HG02884 (cell line): ENCODE measurements around the gene MAPK10.
A peak's percentile ranks its signal among the peaks of the same experiment; 100 is the strongest.

Experiments
- ATAC-seq: cut with Tn5 transposase; IDR thresholded peaks from one replicate; pipeline ENCODE4 v1.9.1; 2021; ENCODE audit warnings: mild to moderate bottlenecking, moderate library complexity; ENCODE audit not compliant: unreplicated experiment

MAPK10 gene

DNA sequence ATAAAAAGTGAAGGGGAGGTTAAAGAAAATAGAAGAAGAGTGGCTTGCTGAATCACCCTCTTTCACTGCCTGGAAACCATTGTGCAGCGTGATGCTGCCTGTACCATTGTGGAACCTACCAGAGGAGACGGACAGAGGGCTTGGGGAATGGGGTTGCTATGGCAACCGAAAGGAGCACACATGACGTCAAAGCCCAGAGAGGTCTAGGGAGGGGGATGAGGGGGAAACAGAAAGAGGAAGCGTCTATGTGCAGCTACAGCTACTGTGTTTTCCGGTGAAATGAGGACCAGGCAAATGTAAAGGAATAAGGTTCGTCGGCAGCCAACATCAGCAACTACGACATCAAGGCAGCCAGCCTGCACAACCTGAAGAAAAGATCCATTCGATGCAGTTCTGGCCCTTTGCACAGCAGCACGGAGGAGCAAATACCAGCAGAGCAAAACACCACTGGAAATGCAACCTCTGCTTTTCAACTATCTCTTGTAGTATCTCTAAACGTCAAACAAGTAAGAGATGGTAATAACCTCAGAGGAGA, at the start of gene MAPK10:
Gene MAPK10, minus strand, starts transcription at position 110 of the 535 bp plus-strand sequence.
- ATAC-seq = peak; percentile 97

DNA sequence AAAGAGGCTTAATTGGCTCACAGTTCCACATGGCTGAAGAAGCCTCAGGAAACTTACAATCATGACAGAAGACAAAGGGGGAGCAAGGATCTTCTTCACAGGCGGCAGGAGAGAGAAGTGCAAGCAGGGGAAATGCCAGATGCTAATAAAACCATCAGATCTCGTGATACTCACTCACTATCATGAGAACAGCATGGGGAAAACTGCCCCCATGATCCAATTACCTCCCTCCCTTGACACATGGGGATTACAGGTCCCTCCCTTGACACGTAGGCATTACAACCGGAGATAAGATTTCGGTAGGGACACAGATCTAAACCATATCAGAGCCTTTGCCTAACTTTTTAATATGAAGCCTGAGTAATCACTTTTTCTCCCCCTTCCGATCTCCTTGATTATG, 43.7 kb upstream of the MAPK10 start:
- ATAC-seq = no peak

DNA sequence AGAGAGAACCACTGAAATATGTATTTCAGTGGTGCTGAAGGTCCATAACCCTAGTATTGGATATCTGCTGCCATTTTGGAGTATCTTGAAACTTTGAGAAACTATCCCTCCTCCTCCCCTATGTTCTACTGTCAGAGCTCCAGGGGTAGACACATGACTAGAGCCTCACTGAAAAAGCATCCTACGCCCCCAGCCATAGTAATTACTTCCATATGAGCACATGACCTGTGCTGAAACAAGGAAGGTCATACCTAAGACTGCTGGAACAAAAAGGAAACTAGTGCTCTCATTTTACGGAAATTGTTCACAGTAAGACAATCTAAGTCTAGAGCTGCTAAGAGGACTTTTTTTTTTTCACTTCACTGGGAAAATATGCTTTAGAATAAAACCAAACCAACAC, 42.0 kb upstream of the MAPK10 start:
- ATAC-seq = no peak

DNA sequence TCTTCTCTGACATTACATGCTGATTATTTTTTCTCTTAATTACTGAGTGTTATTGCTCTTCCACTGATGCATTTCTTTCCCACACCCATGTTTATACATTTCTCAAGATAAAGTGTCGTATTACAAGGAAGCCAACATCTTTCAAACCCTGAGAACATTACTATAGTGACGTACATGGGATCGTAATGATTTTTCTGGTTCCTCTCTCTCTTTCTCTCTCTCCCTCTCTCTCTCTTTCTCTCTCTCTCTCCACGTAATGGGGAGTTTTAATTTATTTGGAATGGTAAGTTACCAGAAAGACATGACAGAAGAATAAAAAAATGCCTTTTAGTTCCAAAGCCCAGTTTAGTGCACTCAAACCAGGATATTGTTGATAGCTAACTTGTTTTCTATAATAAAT, 40.4 kb upstream of the MAPK10 start:
- no peak for ATAC-seq

DNA sequence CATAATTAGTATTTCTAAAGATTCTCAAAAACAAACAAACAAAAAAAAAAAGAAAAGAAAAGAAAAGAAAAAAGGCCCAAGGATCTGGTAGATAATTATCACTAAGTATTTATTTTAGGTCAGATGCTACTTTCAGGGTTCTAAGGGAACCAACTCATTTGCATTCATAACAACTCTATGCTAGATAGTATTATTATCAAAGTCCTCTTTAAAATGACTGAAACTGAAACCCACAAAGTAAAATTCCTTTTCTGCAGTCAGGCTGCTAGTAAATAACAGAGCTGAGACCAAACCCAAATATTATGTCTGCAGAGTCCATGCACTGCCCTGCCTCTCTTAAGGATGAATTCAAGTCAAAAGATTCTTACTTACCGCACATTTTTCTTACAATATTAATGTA, 38.3 kb upstream of the MAPK10 start:
- ATAC-seq = peak; percentile 73

DNA sequence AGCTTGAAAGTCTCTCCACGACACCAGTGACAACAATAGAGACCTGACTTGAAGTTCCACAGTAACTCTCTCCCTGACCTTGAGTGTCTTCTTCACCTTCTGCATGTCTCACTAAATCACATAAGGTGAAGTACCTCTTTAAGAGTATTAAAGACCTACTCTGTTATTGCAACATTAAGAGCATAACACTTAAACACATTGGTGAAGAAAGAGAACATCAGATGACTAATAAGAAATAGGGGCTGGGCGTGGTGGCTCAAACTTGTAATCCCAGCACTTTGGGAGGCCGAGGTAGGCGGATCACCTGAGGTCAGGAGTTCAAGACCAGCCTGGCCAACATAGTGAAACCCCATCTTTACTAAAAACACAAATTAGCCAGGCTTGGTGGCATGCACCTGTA, 33.9 kb upstream of the MAPK10 start:
- ATAC-seq = no peak

DNA sequence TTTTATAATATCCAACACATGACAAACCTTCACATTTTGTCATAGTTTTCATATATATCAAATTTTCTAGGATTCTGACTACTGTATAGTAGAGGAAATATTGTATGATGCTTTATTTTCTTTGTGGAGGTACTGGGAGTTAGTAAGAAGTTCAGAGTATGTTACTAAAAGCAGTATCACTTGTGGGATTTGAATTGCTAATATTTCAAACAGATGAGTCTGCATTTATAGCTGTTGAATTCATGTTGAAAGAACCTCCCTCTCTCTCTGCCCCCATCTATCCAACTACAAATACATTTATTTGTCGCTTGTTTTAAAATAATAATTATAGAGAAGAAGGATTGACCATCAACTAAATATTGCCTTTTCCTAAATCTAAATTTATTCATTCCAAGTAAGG, 29.8 kb upstream of the MAPK10 start:
- no peak for ATAC-seq

DNA sequence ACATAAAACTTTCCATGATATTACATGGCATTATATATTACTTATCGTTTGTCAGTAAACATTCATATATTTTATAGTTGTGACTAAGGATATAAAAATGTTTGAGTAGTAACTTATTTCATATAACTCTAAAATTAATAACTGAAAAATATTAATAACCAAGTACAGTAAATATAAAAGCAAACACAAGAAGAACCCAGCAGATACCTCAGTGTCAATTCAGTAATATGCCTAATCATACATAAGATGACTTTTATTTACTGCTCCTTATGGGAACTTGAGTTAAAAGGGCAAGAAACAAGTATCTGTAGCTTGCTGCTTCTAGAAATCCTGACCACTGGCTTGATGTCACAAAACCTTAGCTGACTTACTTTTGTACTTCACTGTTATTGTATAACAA, 28.4 kb upstream of the MAPK10 start:
- no peak for ATAC-seq

DNA sequence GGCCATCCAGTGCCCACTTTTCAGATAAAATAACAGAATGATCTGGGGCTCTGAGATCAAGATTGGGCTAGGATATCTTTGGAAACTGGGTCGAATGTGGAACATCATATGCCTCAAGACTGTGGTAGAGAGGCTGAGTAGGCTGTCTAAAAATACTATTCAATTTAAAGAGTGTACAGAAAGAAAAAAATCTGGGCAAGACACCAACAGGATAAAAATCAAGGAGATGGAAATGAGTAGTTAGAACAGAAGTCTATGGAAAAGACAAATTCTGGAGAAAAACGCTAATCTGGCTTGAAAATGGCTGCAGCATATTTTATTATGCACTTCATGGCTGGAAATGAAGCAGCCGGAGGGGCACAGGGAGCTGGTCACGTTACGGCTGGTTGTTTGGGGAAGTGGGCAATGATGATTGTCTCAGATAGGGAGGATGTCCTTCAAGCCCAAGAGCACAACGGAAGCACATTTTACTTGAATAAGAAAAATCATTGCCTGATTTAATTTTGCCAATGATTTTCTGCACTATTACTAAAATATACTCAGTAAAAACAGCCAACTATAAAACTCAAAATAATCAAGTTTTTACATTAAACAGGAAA, 27.1 kb upstream of the MAPK10 start:
- no peak for ATAC-seq

DNA sequence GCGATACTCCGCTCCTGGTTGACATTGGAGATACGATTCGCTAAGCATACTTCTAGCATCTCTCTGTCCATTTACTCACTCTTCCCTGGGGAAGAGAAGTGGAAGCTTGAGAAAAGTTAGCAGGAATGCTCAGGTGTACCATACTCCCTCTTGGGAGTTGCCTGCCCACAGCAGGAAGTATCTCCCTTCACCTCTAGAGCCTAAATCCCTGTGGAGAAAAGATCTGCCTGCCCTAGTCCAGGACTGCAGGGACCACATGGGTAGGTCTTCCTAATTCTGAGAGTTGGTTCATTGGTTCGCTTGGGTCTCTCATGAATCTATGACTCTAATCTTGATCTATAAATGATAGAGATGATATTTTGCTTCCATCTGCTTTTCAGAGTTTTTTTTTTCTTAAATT, 26.3 kb upstream of the MAPK10 start:
- no peak for ATAC-seq

DNA sequence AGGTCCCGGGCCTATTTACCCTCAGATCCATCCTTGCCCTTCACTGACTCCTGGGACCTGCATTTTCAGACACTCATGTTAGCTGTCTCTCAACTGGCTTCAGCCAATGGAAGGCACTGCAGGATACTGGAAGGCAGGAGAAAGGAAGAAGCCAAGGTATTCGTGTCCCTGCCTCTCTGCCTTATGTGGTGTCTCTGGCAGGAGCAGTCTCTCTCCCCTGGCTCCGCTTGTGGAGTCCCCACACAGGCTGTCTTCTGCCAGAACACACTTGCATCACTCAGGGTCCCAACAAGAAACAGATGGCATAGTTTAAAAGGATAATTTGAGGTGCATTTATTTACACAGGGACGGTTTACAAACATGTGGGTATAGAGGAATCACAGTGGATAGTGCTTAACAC, 21.6 kb upstream of the MAPK10 start:
- no peak for ATAC-seq

DNA sequence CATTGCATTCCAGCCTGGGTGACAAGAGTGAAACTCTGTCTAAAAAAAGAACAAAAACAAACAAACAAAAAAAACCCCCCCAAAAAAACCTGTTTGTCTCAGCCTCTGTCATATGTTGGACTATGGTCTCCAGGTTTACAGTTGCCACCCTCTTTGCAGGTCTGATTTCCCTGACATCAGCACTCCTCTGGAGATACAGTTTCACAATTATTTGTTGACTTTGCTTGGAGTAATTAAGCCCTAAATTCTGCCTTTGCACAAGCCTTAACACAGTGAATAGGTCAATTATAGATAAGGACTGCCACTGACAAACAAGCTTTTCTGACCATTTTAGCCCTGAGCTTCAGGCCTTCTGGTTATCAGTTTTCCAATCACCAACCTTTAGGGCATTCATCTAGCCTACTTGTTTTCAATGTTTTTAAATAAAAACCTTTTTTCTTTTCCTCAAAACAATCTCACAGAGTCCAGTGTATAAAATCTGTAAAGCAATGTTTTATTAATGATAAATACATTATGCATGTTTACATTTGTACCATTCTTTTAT, 20.4 kb upstream of the MAPK10 start:
- no peak for ATAC-seq

DNA sequence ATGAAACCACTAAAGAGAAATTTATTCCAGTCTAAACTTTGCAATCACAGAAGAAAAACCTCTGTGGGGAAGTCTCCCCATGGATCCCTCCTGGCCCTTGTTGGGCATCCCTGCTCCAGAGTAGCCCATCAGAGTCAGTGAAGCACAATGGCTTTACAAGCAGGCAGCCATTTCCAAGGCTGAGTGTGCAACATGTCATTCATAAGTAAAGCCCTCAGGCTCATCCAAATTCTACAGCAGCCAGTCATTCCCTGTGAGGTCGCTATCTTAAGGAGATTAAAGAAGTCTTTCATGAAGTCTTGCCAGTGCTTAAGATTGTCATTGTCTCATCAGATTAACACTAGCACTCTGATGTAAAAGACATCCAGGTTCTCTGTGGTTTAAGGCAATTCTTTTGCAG, 17.0 kb upstream of the MAPK10 start:
- ATAC-seq = no peak

DNA sequence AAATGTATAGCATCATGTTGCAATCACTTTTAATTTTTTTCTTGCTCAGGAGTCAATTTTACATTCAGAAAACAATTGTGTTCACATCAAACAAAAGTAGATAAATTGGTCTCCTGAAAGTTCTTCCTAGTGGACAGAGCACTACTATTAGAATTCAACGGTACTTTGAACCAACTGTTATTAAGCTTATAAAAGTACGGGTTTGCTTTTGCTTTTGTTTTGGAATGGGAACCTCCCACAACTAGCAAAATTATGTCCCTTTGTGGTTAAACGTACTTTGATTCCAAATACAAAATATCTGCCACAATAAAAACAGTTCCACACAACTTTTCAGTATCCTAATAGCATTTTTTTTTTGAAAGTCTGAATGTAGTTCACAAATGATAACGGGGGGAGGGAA, 8.6 kb upstream of the MAPK10 start:
- no peak for ATAC-seq

DNA sequence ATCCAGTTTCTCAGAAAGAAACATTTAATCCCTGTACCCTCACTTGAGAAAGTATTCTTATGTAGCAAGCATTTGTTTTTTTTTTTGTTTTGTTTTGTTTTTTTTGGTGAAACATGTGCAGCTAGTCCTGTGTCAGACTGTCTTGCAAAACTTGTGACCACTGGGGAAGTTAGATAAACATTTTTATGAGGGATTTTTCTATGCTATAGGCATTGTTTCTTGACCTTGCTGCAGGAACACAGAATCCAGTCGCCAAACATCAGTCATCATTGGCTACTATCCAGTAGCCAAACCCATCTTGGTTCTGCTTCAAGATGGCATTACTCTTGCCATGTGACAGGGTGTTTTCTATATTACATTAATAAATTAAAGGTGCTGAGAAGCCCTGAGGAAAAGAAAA, 7.7 kb upstream of the MAPK10 start:
- ATAC-seq = no peak

DNA sequence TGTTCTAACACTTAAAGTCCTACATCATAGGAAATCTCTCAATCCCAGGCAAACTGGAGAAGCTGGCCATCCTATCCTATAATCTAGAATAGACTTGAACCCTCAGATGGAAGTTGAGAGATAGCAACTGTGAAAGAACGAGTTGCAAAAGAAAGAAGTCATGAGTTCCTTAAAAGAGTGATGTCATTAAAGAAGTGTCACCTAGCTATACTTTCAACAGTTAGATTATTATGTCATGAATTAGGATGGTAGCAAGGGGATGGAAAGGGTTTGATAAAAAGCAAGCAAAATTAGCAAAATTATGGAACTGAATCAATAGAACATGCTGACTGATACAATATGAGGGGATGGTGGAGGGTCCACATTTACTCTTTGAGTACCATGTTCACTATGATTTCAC, 7.1 kb upstream of the MAPK10 start:
- ATAC-seq = no peak

DNA sequence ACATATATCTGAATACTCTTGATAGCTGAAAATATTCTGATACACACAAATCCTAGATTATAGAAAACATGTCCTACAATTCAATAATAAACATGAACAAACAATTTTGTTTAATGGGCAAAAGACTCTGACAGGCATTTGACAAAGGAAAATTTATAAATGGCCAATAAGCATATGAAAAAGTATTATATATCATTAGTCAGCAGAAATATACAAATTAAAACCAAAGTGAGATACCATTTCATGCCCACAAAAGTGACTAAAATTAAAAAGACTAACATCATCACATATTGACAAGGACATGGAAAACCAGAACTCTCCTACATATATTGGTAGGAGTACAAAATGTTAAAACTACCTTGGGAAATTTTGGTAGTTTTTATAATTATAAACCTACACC, 2.7 kb upstream of the MAPK10 start:
- no peak for ATAC-seq

DNA sequence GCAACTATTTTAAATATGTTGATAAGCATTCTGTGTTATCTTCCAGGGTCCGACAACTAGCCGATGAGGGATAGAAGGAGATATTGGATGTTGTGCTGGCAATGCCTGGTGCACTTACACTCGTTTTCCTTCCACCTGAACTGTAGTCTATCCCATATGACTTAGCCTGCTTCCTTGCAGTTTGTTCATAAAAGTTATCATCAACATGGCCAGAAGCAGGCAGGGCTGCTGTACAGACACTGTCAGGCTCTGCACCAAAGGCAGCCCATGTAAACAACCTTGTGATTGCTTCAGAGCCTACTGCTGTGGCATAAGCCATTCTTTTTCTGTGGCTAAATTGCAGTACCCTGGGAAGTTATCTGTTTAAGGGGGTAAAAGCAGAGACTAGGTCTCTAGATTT, 1.6 kb downstream of the MAPK10 start:
- no peak for ATAC-seq

DNA sequence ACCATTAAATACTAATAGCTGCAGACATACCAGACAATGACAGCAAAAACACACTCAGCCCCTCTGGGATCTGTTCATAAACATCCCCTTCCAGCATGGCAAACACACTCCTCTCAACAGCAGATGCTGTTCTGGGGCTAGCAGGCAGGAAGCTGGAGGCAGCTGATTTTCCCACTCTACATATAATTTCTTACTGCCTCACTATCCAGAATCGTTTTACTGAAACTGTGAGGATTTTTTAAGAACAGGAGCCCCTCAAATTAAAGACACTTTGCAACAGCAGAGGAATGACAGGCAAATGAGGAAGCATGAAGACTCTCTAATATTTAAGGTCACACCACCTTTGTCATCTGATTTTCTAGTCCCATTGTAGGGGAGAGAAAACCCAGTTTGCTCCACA, 2.2 kb downstream of the MAPK10 start:
- no peak for ATAC-seq

DNA sequence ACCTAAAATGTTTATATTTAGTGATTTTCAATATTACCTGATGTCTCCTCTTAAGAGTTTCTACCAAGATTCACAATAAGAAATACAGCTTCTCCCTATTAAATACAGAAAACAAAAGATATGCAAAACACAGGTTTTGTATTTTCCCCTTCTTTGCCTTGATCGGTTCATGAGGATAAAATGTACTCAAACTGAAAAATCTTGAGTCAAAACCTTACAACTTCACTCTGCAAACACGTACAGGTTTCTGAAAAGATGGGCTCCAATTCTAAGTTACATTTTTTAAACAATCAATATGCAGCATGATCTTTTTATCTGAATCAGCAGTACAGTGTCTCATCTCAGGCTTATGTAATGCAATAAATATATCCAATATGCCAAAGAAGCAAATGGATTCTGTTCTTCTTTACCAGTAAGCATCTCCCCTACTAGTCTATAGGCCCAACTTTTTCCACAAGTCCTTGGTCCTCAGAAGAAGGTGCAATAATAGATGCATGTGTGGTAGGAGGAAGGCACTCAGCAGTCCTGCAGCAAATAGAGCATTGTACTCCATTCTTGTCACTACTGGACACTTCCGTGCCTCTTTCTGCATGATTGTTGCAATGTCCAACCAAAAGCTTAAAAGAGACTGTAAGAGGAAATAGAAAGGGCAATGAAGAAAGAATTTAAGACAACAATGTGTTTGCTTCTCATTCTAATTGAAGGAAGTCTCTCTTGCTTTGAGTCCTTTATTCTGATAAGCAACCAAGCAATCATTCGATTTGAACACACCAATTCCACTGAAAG, 3.2 kb downstream of the MAPK10 start:
- ATAC-seq = peak; percentile 29

DNA sequence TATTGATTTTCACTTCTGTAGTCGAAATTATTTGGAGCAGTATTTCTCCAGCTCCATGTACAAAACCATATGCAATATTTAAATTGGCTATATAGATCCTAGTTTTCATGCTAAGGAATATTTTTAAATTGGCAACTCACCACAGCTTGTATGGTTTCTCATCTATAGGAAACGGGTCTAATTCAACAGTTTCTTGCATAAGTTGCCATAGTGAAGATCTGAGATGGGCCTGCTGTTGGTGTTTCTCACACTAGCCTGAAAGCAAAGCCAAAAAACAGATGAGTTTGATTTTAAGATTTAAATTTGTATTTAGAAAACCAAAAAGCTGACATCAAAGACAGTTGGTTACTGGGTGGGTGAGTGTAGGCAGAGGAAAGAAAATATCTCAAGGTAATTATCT, 5.5 kb downstream of the MAPK10 start:
- ATAC-seq = no peak

DNA sequence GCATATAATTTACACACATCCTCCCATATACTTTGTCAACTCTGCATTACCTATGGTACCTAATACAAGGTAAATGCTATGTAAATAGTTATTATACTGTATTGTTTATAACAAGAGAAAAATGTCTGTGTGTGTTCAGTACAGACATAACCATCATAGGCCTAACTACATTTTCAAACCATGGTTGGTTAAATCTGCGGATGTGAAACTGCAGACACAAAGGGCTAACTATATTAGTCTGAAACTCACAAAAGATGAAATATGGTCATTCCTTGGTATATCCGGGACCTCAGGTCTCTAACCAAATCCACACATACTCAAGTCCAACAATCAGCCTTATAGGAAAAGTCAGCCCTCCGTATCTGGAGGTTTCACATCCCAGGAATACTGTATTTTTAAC, 13.5 kb downstream of the MAPK10 start:
- no peak for ATAC-seq
